ENCODE data around the gene ARF6.

The ARF6 gene

DNA sequence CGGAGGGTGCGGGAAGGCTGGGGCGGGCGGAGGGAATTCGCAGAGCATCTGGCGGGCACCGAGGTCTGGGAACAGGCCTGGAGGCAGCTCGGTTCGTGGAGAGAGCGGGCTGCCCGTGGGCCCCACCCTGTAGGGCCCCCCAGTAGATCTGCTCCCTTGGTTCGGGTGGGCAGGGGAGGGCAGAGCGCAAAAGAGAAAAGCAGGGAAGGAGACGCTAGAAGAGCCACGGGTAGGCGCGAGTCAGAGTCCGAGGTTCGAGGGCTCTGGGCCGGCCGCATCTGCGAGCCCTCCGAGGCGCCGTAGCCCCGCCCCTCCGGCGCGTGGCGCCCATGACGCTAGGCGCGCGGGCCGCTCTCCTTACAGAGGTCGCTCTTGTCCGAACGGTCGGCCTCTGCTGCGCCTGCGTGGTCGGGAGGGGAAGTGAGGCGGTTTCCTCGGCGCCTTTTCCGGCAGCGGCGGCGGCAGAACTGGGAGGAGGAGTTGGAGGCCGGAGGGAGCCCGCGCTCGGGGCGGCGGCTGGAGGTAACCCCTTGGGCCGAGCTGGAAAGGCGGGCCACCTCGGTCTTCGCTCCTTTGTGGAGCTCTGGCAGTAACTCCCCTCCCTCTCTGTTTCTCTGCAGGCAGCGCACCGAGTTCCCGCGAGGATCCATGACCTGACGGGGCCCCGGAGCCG is at the start of gene ARF6:
Gene ARF6 (plus strand): TSS at position 447 of the 673 bp plus-strand sequence. CDS start 655 bp downstream, outside the sequence.
- in situ Hi-C loops (cut with HindIII; ENCODE audit: low sequenced_read_pairs): no loop called here

DNA sequence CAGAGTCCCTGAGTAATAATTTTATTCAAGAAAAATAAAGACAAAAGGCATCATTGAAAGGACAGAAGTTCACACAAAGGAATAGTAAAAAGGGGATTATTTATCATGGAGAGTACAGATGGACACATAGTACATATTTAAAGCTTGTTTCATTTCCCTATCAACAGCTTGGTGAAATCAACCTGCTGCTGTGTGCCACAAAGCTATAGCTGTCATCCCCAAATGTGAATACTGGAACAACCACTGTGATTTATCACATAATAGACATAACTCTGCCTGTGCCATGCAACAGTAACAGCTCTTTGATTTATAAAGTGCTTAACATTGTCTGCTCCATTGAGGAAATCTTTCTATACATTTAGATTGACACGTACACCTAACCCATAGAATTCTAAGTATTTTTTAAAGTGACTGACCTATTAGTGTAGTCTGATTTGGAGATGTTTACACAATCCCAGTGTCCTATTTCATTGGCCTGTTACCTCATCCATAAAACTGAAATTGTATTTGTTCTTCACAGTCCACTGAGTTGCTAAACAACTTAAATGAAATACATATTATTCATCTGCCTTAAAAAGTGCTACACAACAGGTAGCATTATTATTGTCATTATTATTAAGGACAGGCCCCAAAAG is 43.6 kb upstream of the ARF6 start:
- in situ Hi-C loops (cut with HindIII; ENCODE audit: low sequenced_read_pairs): no loop called here

DNA sequence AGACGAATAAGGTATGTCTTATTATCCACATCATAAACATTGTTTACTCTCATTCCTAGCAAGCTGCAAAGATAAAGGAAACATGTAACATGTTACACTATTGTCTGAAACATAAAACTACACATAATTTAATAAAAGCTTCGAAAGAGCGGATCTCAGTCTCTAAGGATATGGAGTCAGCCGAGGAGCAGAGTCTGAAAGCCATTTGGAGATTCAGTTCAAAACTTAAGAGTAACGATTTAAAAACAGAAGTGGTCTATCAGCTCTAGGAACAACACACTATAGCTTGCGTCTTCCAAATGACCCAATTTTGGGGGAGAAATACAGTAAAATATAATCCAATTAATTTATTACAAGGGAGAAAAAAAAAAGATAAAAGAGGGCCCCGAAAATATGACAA is 41.1 kb upstream of the ARF6 start:
- in situ Hi-C loops (cut with HindIII; ENCODE audit: low sequenced_read_pairs): loop anchor here (25.0 kb wide), 1 partner anchor 110 kb away; no protein-coding TSS in a partner anchor

DNA sequence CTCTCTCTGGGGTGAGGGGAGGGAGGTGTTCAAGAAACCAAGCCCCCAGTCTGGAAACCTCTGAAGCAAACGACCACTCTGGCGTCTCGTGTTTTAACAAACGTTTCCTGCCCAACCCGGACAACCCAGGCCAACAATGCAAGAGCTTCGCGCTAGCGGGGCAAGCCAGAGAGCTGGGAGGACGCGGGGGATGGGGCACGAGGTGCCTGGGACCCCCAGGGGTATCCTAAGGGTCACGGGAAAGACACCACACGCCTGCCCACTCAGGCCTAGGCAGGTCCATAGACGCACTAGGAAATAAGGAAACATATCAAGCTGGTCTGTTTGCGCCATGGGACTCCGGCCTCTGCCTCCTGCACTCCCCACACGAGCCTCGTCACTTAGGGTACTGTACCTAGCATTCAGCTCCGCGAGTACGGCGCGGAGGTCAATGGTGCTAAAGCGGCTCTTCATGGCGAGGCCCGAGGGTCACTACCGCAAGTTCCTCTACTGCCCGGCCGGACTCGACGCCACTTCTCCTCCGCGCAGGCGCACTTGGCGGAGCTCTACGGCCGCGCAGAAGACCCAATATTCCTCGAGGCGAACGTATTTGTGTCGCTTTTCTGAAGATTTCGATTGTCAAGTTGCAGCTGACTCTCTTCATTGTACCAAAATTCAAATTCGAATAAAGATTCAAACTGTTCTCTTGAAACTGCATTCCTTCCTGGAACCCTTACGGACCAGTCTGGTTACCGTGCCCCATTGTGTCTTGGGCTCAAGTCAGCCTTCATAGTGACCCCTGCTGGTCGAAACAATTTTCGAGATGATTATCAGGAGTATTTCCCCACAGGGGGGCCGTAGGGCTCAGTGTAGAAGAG is 40.4 kb upstream of the ARF6 start, which contains the start of gene NEMF:
Gene NEMF (minus strand): TSS at position 488 of the 857 bp plus-strand sequence. CDS start 35 bp downstream, at position 453.
- in situ Hi-C loops (cut with HindIII; ENCODE audit: low sequenced_read_pairs): loop anchor here (25.0 kb wide), 1 partner anchor 110 kb away; no protein-coding TSS in a partner anchor

DNA sequence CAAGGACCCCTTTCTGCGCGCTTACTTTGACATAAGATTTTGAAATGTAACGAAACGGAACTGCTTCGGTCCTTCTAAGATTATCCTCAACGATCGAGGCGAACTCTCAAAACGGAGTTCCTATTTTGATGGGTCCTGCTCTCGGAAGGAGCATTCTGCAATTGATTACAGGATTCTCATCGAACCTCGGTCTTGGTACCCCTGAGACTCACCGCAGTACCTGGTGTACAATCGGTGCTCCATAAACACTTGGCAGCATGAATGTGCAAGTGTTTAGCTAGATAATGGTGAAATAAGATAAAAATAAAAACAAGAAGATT is 39.8 kb upstream of the ARF6 start:
- in situ Hi-C loops (cut with HindIII; ENCODE audit: low sequenced_read_pairs): loop anchor here (25.0 kb wide), 1 partner anchor 109 kb away; no protein-coding TSS in a partner anchor

DNA sequence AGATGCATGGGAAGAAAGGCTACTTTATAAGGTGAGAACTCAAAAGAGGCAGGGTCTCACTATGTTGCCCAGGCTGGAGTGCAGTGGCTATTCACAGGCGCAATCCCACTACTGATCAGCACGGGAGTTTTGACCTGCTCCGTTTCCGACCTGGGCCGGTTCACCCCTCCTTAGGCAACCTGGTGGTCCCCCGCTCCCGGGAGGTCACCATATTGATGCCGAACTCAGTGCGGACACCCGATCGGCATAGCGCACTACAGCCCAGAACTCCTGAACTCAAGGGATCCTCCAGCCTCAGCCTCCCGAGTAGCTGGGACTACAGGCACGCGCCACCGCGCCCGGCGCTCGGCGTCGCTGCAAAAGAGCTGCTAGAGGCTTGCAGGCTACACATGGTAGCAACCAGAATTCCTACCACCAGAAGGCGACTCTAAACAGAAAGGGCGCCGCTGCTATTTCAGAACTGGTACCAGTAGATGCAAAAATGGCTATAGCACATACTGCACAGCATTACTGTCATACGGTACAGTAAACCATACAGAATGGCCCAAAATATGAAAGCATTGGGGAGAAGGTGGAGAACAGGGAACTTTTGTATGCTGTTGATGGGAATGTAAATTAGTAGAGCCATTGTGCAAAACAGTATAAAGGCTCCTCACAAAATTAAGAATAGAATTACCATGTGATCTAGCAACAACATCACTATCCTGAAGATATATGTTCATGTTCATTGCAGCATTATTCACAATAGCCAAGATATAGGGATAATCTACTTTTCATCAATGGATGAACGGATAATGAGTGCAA is 39.1 kb upstream of the ARF6 start:
- in situ Hi-C loops (cut with HindIII; ENCODE audit: low sequenced_read_pairs): loop anchor here (25.0 kb wide), 1 partner anchor 109 kb away; no protein-coding TSS in a partner anchor

DNA sequence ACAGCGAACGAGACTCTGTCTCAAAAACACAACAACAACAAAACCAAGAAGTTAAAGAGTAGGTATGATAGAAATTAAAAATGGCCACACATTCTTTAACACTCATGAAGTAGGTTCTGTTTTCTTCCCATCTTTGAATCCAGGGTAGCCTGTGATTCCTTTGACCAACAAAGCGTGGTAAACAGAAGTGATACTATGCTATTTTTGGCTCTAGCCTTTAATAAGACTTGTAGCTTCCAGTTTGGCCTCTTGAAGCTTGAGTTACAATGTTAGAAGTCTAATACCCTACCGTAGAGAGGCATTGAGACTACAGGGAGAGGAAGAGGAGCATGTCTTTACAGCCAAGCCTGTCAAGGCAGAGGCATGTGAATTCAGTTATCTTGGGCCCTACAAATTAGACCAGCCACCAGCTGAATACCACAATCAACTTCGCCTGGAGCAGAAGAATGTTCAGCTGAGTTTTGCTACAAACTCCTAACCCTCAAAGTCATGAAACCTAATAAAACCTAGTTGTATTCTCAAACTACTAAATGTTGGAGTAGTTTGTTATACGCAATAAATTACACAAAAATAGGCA is 35.4 kb upstream of the ARF6 start:
- in situ Hi-C loops (cut with HindIII; ENCODE audit: low sequenced_read_pairs): loop anchor here (25.0 kb wide), 1 partner anchor 105 kb away; no protein-coding TSS in a partner anchor

DNA sequence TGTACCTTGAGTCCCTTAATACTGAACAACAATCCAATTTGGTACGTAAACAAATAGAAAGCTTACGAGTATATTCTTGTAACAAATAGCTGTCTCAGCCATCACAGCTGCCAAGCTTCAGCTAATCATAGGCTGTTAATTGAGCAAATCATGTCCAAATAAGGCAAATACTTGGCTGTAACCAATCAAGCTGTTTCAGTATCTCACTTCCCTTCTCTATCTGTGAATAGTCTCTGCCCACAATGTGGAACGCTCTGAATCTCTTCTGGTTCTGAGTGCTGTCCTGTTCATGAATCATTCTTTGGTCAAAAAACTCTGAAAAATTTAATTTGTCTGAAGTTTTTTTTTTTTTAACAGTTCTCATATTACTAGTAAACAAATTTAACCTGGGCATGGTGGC is 34.5 kb upstream of the ARF6 start:
- in situ Hi-C loops (cut with HindIII; ENCODE audit: low sequenced_read_pairs): loop anchor here (25.0 kb wide), 1 partner anchor 104 kb away; no protein-coding TSS in a partner anchor

DNA sequence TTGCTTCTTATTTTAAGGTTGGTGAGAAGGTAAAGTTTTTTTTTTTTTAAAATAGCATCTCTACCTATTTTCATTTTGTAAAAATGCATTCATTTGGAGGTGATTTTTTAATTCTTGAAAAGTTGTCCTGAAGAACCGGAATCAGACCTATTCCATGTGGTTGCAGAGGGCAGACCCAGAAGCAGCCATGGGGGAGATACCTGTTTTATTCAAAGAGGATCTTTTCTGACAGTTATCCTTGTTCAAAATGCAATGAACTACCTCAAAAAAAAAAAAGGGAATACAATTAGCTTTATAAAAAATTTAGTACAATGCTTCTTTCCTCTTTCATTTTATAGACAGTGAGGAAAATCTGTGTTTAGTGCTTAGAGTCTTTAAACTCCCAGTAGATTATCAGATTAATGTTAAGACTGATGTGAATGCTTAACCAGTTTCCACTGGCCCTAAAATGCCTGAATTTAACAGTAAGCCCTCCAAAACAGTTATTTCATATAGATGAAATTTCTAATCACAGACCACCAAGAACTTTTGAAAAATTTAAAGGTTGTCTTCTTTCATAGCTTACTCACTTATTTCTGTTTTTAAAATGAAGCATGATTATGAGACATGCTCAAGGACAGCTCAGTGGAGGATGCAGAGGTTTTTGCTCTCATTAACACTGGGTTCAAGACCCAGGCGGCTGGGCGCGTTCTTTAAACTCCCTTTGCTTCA is 31.7 kb upstream of the ARF6 start:
- in situ Hi-C loops (cut with HindIII; ENCODE audit: low sequenced_read_pairs): loop anchor here (25.0 kb wide), 1 partner anchor 101 kb away; no protein-coding TSS in a partner anchor

DNA sequence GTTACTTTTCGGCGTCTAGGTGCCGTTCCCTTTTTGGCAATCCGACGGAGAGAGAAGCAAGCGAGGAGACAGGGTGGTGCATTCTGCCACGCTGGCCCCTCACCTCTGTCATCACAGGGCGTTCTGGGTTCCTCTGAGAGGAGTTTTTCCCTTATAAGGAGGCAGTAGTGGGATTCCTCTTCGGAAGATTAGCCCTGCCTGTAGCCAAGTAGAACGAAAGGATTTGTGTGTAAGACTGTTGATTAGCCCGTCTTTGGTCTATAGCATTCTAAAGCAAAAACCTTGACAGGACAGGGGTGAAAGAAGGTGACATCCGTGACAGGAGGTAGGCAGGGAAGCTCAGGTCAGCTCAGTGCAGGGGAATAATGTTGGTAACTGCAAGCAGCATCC is 31.2 kb upstream of the ARF6 start:
- in situ Hi-C loops (cut with HindIII; ENCODE audit: low sequenced_read_pairs): loop anchor here (25.0 kb wide), 1 partner anchor 101 kb away; no protein-coding TSS in a partner anchor

DNA sequence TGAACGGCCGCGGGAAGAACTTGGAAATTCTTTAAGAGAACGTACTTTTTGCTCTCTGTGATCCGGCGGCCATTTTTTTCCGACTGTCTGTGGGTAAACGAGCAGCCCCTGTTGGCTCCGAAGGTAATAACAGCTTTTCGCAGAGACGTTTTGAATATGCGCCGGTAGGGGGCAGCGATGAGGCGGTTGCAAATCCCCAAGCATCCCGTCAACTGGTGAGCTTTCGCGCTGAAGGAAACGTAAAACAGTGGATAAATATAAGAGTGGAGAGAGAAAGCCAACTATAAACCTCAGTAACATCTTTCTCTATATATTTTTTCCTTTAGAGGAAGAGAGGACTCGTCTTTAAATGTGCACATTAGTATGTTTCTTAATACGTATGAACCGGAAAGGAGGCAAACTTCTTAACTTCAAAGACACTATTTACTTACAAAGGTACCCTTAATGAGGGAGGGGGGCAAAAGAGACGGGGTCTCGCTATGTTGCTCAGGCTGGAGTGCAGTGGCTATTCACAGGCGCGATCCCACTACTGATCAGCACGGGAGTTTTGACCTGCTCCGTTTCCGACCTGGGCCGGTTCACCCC is 30.7 kb upstream of the ARF6 start:
- in situ Hi-C loops (cut with HindIII; ENCODE audit: low sequenced_read_pairs): loop anchor here (25.0 kb wide), 1 partner anchor 100 kb away; no protein-coding TSS in a partner anchor

DNA sequence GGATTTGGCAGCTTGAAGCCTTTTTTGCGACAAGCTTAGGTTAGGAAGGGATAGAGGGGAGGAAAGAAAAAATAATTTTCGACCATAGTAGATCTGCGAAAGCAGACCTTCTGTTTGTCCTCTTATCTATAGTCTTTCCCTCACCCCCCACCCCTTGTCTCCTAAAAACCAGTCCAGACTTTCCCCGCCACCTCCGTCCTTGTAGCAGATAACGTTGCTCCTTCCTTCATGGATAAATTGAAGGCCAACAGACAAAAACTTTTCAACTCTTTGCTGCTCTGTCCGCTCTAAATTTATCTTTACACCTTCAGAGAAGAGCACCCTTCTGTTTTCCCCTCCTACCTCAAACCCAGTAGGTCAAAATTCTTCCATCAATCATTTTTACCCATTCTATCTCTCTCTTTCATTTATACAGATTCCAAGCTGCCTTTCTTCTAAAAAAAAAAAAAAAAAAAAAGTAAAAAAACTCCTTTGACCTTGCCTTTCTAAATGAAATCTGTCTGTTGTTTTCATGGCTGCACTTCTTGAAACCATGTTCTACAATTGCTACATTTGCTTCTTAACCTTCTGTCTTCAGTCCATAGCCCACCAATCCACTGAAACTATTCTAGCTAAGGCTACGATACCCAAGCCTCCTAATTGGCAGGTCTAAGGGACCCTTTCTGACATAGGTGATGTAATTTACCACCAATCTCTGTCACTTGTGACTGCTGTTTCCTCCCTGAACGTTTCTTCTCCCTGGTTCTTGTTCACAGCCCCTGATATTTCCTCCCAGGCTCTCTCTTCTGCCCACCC is 29.2 kb upstream of the ARF6 start:
- in situ Hi-C loops (cut with HindIII; ENCODE audit: low sequenced_read_pairs): loop anchor here (25.0 kb wide), 1 partner anchor 99 kb away; no protein-coding TSS in a partner anchor

DNA sequence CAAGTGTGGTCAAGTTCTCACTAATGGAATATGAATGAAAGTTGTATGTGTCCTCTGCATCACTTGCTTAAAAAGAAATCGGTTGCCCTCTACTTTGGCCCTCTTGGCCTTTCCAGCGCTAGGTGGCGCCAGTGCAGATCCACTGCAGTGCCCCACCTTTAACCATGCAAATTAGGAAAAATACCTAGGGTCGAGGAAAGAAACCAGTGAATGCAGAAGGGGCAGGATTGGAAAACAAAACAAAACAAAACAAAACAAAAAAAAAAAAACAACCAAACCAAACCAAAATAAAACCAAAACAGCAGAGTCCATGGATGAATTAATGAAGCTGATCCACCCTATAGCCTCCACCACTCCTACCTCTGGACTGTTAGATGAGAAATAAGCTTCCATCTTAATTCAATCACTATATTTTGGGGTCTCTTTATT is 27.4 kb upstream of the ARF6 start:
- in situ Hi-C loops (cut with HindIII; ENCODE audit: low sequenced_read_pairs): loop anchor here (25.0 kb wide), 1 partner anchor 97 kb away; no protein-coding TSS in a partner anchor

DNA sequence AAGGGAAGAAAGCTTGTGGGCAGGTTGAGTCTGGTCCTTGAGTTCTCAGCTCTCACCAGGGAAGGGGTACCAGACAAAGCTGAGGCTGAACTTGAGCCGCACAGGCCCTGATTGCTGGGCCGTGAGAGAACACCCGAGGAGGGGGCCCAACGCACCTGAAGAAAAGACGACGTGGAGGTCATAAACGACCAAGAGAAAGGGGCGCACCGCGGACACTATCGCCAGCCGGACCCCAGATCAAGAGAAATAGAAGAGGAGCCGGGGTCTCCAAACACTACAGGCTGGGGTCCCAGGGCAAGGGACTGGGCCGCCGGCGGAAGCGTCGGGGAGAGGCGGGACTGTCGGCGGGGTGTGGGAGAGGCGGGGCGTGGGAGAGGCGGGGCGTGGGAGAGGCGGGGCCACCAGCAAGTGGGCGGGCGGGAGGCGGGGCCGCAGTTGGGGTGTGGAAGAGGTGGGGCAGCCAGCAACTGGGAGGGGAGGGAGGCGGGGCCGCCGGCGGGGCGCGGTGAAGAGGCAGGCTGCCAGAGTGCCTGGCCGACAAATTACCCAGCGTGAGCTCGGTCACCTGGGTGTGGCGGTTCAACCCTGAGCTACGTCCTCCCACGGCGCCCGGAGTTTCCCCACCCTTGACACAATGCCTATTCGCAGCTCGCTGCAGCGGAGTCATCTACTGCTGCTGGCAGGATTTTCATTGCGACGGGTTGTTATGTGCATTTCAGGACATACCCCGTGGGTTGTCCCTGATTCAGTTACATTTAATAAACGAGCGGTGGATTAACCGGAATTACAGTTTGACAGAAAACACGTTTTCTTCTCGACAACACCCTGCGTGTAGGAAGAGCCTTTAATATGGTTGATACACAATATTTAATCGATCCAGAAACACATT is 24.8 kb upstream of the ARF6 start:
- in situ Hi-C loops (cut with HindIII; ENCODE audit: low sequenced_read_pairs): loop anchor here (25.0 kb wide), 1 partner anchor 94 kb away; no protein-coding TSS in a partner anchor

DNA sequence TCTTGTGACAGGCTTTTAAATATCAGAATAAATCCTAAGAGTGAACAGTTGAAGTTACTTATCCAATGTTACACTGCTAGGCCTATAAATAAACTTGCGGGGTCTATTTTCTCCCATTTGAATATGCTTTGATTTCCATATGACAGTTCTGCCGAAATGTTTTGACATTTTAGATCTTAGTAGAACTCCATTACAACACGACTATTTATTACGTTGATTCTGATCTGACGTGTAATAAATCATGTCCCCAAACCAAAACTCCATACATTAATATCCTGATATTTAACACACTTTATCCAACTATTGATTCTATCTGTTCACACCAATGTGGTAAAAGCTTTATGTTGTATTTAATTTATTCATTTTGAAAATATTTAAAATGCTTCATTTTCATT is 24.2 kb upstream of the ARF6 start:
- in situ Hi-C loops (cut with HindIII; ENCODE audit: low sequenced_read_pairs): loop anchor here (25.0 kb wide), 1 partner anchor 94 kb away; no protein-coding TSS in a partner anchor

DNA sequence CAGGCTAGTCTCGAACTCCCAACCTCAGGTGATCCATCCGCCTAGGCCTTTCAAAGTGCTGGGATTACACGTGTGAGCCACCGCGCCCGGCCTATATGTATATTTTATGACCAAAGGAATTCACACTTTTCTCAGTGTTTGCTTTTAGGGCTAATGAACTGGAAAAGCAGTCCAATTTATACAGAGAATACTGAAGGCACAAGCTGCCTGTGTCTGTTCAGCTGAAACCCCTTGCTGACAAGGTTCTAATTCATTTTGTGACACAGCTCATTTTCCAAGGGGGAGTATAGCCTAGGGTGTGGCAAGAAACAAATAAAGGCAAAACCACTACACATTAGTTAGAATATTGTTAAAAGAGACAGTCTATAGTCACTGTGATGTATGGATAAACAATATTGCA is 22.0 kb upstream of the ARF6 start:
- in situ Hi-C loops (cut with HindIII; ENCODE audit: low sequenced_read_pairs): loop anchor here (25.0 kb wide), 1 partner anchor 91 kb away; no protein-coding TSS in a partner anchor

DNA sequence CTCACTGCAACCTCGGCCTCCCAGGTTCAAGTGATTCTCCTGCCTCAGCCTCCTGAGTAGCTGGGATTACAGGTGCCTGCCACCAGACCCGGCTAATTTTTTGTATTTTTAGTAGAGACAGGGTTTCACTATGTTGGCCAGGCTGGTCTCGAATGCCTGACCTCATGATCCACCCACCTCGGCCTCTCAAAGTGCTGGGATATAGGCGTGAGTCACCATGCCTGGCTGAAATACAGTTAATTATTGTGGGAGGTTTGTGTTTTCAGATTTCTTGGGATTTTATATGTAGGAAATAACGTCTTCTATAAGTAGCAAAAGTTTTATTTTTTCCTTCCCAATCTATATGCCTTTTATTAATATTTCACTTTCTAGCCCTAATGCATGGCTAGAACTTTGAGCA is 19.3 kb upstream of the ARF6 start:
- in situ Hi-C loops (cut with HindIII; ENCODE audit: low sequenced_read_pairs): loop anchor here (25.0 kb wide), 1 partner anchor 89 kb away; no protein-coding TSS in a partner anchor
